Breast epithelium (tissue), 4 donors: Measurements from ENCODE around the gene GUCY1A2. TPM values are rescaled to one million over a fixed set of nuclear protein-coding genes. Genes with fewer than 3 reads are reported as not detected.

Source experiments
- DNase-seq, 2 donors: peaks; one replicate each; pipeline ENCODE4 v3.0.0-alpha.2; 2019; ENCODE audit warnings: low spot score in 2 of 2
- H3K27ac ChIP-seq, 2 donors: fragments of 200-600 bp; sonication (generic) in 1 of 2; one replicate each; pipeline ENCODE4 v1.5.1; 2016 to 2019; ENCODE audit warnings: mild to moderate bottlenecking in 1 of 2
- H3K27me3 ChIP-seq, 2 donors: fragments of 200-600 bp; sonication (generic) in 1 of 2; one replicate each; pipeline versions ENCODE4 v1.5.1 to v1.6.0; 2017 to 2019; ENCODE audit warnings: control low read depth in 1 of 2, mild to moderate bottlenecking in 1 of 2
- H3K36me3 ChIP-seq: fragments of 200-600 bp; one replicate; pipeline ENCODE4 v1.5.1; 2019
- H3K4me1 ChIP-seq, 2 donors: fragments of 200-600 bp; sonication (generic); one replicate each; pipeline ENCODE4 v1.5.1; 2016 to 2019; ENCODE audit warnings: control low read depth in 1 of 2
- H3K4me3 ChIP-seq, 3 donors: fragments of 200-600 bp; sonication (generic); 1 replicate in 2 of 3; 2 replicates in 1 of 3; pipeline ENCODE4 v1.5.1; 2016 to 2019; ENCODE audit warnings: mild to moderate bottlenecking in 3 of 3, moderate library complexity in 2 of 3
- H3K9me3 ChIP-seq, 2 donors: fragments of 200-600 bp; sonication (generic) in 1 of 2; one replicate each; pipeline ENCODE4 v1.5.1; 2016 to 2019; ENCODE audit warnings: control low read depth in 1 of 2
- CTCF ChIP-seq, 3 donors: fragments of 450-650 bp; IDR thresholded peaks; one replicate each; pipeline ENCODE4 v1.5.1; 2016 to 2017; ENCODE audit warnings: antibody characterized with exemption in 3 of 3, mild to moderate bottlenecking in 3 of 3, moderate library complexity in 3 of 3
- POLR2A ChIP-seq: fragments of 450-650 bp; IDR thresholded peaks from one replicate; pipeline ENCODE4 v1.6.1; 2016; ENCODE audit warnings: antibody characterized with exemption, mild to moderate bottlenecking, moderate library complexity
- POLR2AphosphoS5 ChIP-seq, 3 donors: sonication (generic); formaldehyde crosslinking; IDR thresholded peaks; one replicate each; pipeline ENCODE4 v1.6.1; 2017; ENCODE audit warnings: antibody characterized with exemption in 3 of 3
- intact Hi-C: fragments of 100-400 bp; cut with DNase I; formaldehyde crosslinking; loops from one replicate; pipeline ENCODE4 v1.15.1; 2023; ENCODE audit warnings: low total_unique reads
- total RNA-seq, 3 donors: library from RNA; depleted of rRNA; stranded (reverse); fragments of >200 nt; gene quantifications; one replicate each; pipeline ENCODE4 v1.1.0, GENCODE V29; 2016

The GUCY1A2 gene
- total RNA-seq, 3 donors from 2014 or later, result 3.2 to 5.3 (median 4.9) TPM

GRCh38 chr11:106852779-106853178, 165.5 kb downstream of the GUCY1A2 start:
- no peak overlapping the region for H3K27ac ChIP-seq
- no peak overlapping the region for H3K4me3 ChIP-seq
- no peaks in the 10 kb centered on the region for H3K4me1 ChIP-seq
- no peak for DNase-seq
- no peaks in the 10 kb centered on the region for H3K36me3 ChIP-seq
- no peaks in the 10 kb centered on the region for H3K9me3 ChIP-seq
- intact Hi-C loops, result no loop called here
- no peaks in the 10 kb centered on the region for H3K27me3 ChIP-seq
- no peak for TF ChIP-seq CTCF (IDR thresholded peaks at IDR 0.05)
- no peak for TF ChIP-seq POLR2A
- TF ChIP-seq POLR2AphosphoS5 (IDR thresholded peaks at IDR 0.05), result no peak

- Histone ChIP-seq H3K27me3 (no peaks in the 10 kb centered on the region), H3K9me3 (no peaks in the 10 kb centered on the region), H3K4me3 (no peak overlapping the region), H3K4me1 (no peaks in the 10 kb centered on the region), H3K27ac (no peak overlapping the region), H3K36me3 (no peaks in the 10 kb centered on the region)
- intact Hi-C loops, result no loop called here
- TF ChIP-seq POLR2AphosphoS5 (IDR thresholded peaks at IDR 0.05) (no peak), POLR2A (no peak), CTCF (IDR thresholded peaks at IDR 0.05) (no peak)
- no peak for DNase-seq
Observed at GRCh38 chr11:106848526-106848925, 169.8 kb downstream of the GUCY1A2 start.

GRCh38 chr11:106842134-106842533, 176.1 kb downstream of the GUCY1A2 start:
- no peak overlapping the region for H3K4me3 ChIP-seq
- no peaks in the 10 kb centered on the region for H3K9me3 ChIP-seq
- no peaks in the 10 kb centered on the region for H3K27me3 ChIP-seq
- no peaks in the 10 kb centered on the region for H3K4me1 ChIP-seq
- H3K36me3 ChIP-seq, result no peaks in the 10 kb centered on the region
- no peak for DNase-seq
- H3K27ac ChIP-seq, result no peak overlapping the region
- intact Hi-C loops, result no loop called here
- TF ChIP-seq POLR2A (no peak), POLR2AphosphoS5 (IDR thresholded peaks at IDR 0.05) (no peak), CTCF (IDR thresholded peaks at IDR 0.05) (no peak)

- no peaks in the 10 kb centered on the region for H3K36me3 ChIP-seq
- no peaks in the 10 kb centered on the region for H3K27me3 ChIP-seq
- intact Hi-C loops, result no loop called here
- DNase-seq, result no peak
- no peaks in the 10 kb centered on the region for H3K9me3 ChIP-seq
- no peak for TF ChIP-seq CTCF (IDR thresholded peaks at IDR 0.05)
- TF ChIP-seq POLR2AphosphoS5 (IDR thresholded peaks at IDR 0.05), result no peak
- no peak for TF ChIP-seq POLR2A
- H3K27ac ChIP-seq, result no peak overlapping the region
- no peaks in the 10 kb centered on the region for H3K4me1 ChIP-seq
- H3K4me3 ChIP-seq, result no peak overlapping the region
Observed at GRCh38 chr11:106840947-106841346, 177.3 kb downstream of the GUCY1A2 start.

- no peaks in the 10 kb centered on the region for H3K27me3 ChIP-seq
- H3K36me3 ChIP-seq, result no peaks in the 10 kb centered on the region
- TF ChIP-seq CTCF (IDR thresholded peaks at IDR 0.05) (no peak), POLR2AphosphoS5 (IDR thresholded peaks at IDR 0.05) (no peak), POLR2A (no peak)
- no peak for DNase-seq
- H3K4me1 ChIP-seq, result no peaks in the 10 kb centered on the region
- no peak overlapping the region for H3K27ac ChIP-seq
- no peak overlapping the region for H3K4me3 ChIP-seq
- intact Hi-C loops, result no loop called here
- no peaks in the 10 kb centered on the region for H3K9me3 ChIP-seq
Observed at GRCh38 chr11:106840146-106840545, 178.1 kb downstream of the GUCY1A2 start.
